GM19043 (cell line): Measurements from ENCODE around the gene ANKRD6.

Experiments
- ATAC-seq: cut with Tn5 transposase; IDR thresholded peaks from one replicate; pipeline ENCODE4 v1.9.1; 2021; ENCODE audit warnings: low read depth; ENCODE audit not compliant: unreplicated experiment

Gene ANKRD6

GRCh38 chr6:89555031-89555430, 122.1 kb downstream of the ANKRD6 start:
- no peak for ATAC-seq

- no peak for ATAC-seq
Measured at GRCh38 chr6:89555806-89556205, 122.9 kb downstream of the ANKRD6 start.

GRCh38 chr6:89559487-89559886, 126.5 kb downstream of the ANKRD6 start:
- ATAC-seq: no peak

GRCh38 chr6:89562093-89562973, 129.4 kb downstream of the ANKRD6 start:
- no peak for ATAC-seq

GRCh38 chr6:89563866-89564265, 130.9 kb downstream of the ANKRD6 start:
- no peak for ATAC-seq

GRCh38 chr6:89564752-89565427, 131.9 kb downstream of the ANKRD6 start:
- ATAC-seq: no peak

- ATAC-seq: no peak
Measured at GRCh38 chr6:89566008-89566800, 133.3 kb downstream of the ANKRD6 start.

- ATAC-seq: no peak
Measured at GRCh38 chr6:89566930-89567629, 134.1 kb downstream of the ANKRD6 start.

GRCh38 chr6:89567630-89568390, 134.9 kb downstream of the ANKRD6 start:
- ATAC-seq: no peak

- no peak for ATAC-seq
Measured at GRCh38 chr6:89574910-89575561, 142.1 kb downstream of the ANKRD6 start.

GRCh38 chr6:89575562-89575960, 142.6 kb downstream of the ANKRD6 start:
- ATAC-seq: no peak

- no peak for ATAC-seq
Measured at GRCh38 chr6:89580997-89581666, 148.2 kb downstream of the ANKRD6 start.

- no peak for ATAC-seq
Measured at GRCh38 chr6:89581689-89582088, 148.7 kb downstream of the ANKRD6 start.

- ATAC-seq: no peak
Measured at GRCh38 chr6:89582669-89583325, 149.8 kb downstream of the ANKRD6 start.

GRCh38 chr6:89583559-89583958, 150.6 kb downstream of the ANKRD6 start:
- ATAC-seq: no peak

GRCh38 chr6:89584539-89584938, 151.6 kb downstream of the ANKRD6 start:
- ATAC-seq: no peak

GRCh38 chr6:89585154-89585553, 152.2 kb downstream of the ANKRD6 start:
- no peak for ATAC-seq

- no peak for ATAC-seq
Measured at GRCh38 chr6:89589297-89590025, 156.5 kb downstream of the ANKRD6 start.
